Neuron (in vitro differentiated cells): ENCODE results near the gene CAP1.

Source experiments
- H2AFZ ChIP-seq: one replicate; pipeline ENCODE4 v1.6.1; 2013; ENCODE audit warnings: low read depth, mild to moderate bottlenecking, inconsistent platforms, low read length, moderate library complexity
- H3K27me3 ChIP-seq: one replicate; pipeline ENCODE4 v1.6.1; 2013; ENCODE audit warnings: low read length; ENCODE audit not compliant: insufficient read depth
- H3K36me3 ChIP-seq: one replicate; pipeline ENCODE4 v1.6.1; 2013; ENCODE audit warnings: low read length; ENCODE audit not compliant: insufficient read depth
- H3K4me1 ChIP-seq: one replicate; pipeline ENCODE4 v1.6.1; 2013; ENCODE audit warnings: low read length; ENCODE audit not compliant: insufficient read depth
- H3K4me3 ChIP-seq: 2 replicates; pipeline ENCODE4 v1.5.1; 2013; ENCODE audit warnings: mild to moderate bottlenecking, low read length, moderate library complexity
- H3K9me3 ChIP-seq: one replicate; pipeline ENCODE4 v1.6.1; 2013; ENCODE audit warnings: low read length

Gene CAP1

GRCh38 chr1:40057310-40058030, 16.9 kb downstream of the CAP1 start:
- no peak overlapping the region for H3K4me3 ChIP-seq
- H3K36me3 ChIP-seq = peaks cover 41% of the 10 kb centered on the region
- H3K4me1 ChIP-seq = no peaks in the 10 kb centered on the region
- H3K27me3 ChIP-seq = no peaks in the 10 kb centered on the region
- H2AFZ ChIP-seq = no peak overlapping the region
- no peaks in the 10 kb centered on the region for H3K9me3 ChIP-seq

GRCh38 chr1:40058097-40058452, 17.5 kb downstream of the CAP1 start:
- H3K36me3 ChIP-seq = peaks cover 46% of the 10 kb centered on the region
- no peaks in the 10 kb centered on the region for H3K27me3 ChIP-seq
- no peaks in the 10 kb centered on the region for H3K4me1 ChIP-seq
- no peak overlapping the region for H2AFZ ChIP-seq
- no peak overlapping the region for H3K4me3 ChIP-seq
- H3K9me3 ChIP-seq = no peaks in the 10 kb centered on the region

GRCh38 chr1:40058453-40059337, 18.2 kb downstream of the CAP1 start:
- Histone ChIP-seq H3K27me3 (no peaks in the 10 kb centered on the region), H2AFZ (no peak overlapping the region), H3K9me3 (no peaks in the 10 kb centered on the region), H3K4me1 (no peaks in the 10 kb centered on the region), H3K36me3 (peaks cover 51% of the 10 kb centered on the region), H3K4me3 (no peak overlapping the region)

DNA sequence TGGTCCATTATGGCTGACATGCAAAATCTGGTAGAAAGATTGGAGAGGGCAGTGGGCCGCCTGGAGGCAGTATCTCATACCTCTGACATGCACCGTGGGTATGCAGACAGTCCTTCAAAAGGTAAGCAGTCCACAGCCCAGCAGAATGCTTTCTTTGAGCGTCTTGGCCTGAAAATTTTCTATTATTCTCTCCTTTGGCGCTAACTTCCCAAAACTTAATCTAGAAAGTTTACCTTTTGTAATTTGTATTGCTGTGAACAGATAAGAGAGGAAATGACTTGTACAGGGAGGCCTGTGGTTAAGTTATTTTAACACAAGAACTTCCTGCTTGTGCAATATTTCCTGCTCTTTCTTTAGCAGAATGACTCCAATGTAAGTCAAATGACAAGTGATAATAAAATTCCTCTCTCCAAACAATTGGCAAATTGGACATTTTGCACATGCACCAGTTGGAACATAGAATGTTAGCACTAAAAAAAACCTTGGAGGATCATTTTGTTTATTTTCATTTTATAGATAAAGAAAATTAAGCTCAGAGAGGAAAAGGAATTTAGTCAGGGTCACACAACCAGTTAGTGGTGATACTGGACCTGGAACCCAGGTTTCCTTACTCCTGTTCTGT, 18.9 kb downstream of the CAP1 start:
- Histone ChIP-seq H3K4me3 (no peak overlapping the region), H3K36me3 (peaks cover 59% of the 10 kb centered on the region), H2AFZ (no peak overlapping the region), H3K9me3 (no peaks in the 10 kb centered on the region), H3K4me1 (no peaks in the 10 kb centered on the region), H3K27me3 (no peaks in the 10 kb centered on the region)

DNA sequence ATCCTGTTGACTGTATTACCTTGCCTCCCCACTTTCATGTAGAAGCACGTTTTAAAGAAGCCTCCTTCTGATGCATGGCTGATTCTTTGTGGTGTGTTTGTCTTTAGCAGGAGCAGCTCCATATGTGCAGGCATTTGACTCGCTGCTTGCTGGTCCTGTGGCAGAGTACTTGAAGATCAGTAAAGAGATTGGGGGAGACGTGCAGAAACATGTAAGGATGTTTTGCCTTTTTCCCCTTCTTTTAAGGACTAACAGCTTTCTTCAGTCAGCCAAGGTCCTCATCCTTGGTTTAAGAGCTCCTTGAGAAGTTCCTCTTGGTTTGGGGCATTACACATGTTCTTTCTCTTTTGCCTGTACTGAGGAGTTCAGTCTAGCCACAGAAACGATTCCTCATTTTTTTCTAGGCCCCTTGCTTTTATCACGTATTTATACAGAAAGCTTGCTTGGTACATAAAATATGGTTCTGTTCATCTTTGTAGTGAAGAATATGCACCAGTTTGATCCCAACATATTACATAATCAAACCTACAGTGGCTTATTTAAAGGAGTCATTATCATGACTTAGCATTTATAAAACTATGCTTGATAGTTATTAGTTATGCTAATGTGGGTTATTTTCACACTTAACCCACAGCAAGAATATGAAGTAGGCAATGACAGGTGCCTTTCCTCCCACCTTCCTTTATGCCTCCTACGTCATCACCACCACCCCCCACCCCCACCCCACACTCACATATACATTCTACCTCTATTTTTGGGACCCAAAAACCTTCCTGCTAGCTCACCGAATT, 19.6 kb downstream of the CAP1 start:
- Histone ChIP-seq H3K36me3 (peaks cover 65% of the 10 kb centered on the region), H3K27me3 (no peaks in the 10 kb centered on the region), H3K9me3 (no peaks in the 10 kb centered on the region), H3K4me3 (no peak overlapping the region), H3K4me1 (no peaks in the 10 kb centered on the region), H2AFZ (no peak overlapping the region)

DNA sequence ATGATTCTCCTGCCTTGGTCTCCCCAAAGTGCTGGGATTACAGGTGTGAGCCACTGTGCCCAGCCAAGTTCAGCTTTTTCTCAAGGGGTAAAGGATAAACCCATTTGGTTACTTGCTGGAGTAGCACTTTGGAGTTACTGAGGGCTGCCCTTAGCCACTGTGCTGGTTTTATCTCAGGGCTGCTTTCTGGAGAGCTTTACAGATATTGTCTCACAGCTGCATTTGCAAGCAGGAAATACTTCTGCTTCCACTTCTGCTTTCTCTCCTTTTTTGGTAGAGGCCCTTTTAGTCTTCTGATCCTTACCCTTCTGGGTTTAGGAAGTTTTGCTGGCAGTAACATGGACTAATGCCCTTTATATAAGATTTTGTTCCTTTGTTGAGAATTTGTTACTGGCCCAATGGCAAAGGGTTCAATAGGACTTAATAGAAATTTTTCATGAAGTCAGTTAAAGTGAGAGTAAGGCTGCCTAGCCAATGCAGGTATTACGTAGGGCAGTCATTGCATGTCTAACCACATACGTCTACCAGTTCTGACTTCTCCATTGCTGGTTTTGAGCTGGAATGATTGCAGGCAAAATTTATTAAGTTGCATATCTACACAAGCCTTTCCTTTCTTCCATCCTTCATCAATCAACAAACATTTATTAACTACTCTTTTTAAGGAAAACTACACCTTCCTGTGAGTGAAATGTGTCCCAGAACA, 24.4 kb downstream of the CAP1 start:
- Histone ChIP-seq H3K4me1 (no peaks in the 10 kb centered on the region), H3K36me3 (peaks cover 86% of the 10 kb centered on the region), H3K4me3 (no peak overlapping the region), H3K27me3 (no peaks in the 10 kb centered on the region), H3K9me3 (no peaks in the 10 kb centered on the region), H2AFZ (no peak overlapping the region)

- peaks cover 86% of the 10 kb centered on the region for H3K36me3 ChIP-seq
- H3K4me1 ChIP-seq = no peaks in the 10 kb centered on the region
- H2AFZ ChIP-seq = no peak overlapping the region
- no peaks in the 10 kb centered on the region for H3K27me3 ChIP-seq
- H3K9me3 ChIP-seq = no peaks in the 10 kb centered on the region
- H3K4me3 ChIP-seq = no peak overlapping the region
These were observed 26.5 kb downstream of the CAP1 start for GRCh38 chr1:40067023-40067422.

DNA sequence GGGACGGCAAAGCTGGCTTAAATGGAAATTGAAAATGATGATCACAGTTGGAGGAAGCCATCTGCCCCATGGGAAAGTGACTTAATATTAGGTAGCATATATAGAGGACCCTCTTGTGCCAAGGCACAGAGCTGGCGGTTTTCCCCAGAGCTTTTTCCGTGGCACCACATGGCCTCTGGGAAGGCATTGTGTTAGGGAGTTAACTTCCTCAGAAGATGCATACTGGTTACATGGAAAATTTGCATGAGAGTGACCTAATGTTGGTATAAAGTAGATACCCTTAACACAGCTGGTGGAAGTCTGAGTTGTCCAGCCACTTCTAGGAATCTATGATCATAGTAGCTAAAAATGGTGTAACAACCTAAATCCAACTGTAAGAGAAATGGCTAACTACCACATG, 27.3 kb downstream of the CAP1 start:
- Histone ChIP-seq H3K4me1 (no peaks in the 10 kb centered on the region), H3K36me3 (peaks cover 86% of the 10 kb centered on the region), H3K4me3 (no peak overlapping the region), H3K27me3 (no peaks in the 10 kb centered on the region), H3K9me3 (no peaks in the 10 kb centered on the region), H2AFZ (no peak overlapping the region)

GRCh38 chr1:40072142-40072541, 31.6 kb downstream of the CAP1 start:
- peaks cover 80% of the 10 kb centered on the region for H3K36me3 ChIP-seq
- H2AFZ ChIP-seq = no peak overlapping the region
- no peaks in the 10 kb centered on the region for H3K9me3 ChIP-seq
- no peak overlapping the region for H3K4me3 ChIP-seq
- no peaks in the 10 kb centered on the region for H3K4me1 ChIP-seq
- H3K27me3 ChIP-seq = no peaks in the 10 kb centered on the region

- Histone ChIP-seq H3K9me3 (no peaks in the 10 kb centered on the region), H3K4me3 (no peak overlapping the region), H3K4me1 (no peaks in the 10 kb centered on the region), H3K27me3 (no peaks in the 10 kb centered on the region), H3K36me3 (peaks cover 82% of the 10 kb centered on the region), H2AFZ (no peak overlapping the region)
These were observed 32.5 kb downstream of the CAP1 start for GRCh38 chr1:40073062-40073461.

DNA sequence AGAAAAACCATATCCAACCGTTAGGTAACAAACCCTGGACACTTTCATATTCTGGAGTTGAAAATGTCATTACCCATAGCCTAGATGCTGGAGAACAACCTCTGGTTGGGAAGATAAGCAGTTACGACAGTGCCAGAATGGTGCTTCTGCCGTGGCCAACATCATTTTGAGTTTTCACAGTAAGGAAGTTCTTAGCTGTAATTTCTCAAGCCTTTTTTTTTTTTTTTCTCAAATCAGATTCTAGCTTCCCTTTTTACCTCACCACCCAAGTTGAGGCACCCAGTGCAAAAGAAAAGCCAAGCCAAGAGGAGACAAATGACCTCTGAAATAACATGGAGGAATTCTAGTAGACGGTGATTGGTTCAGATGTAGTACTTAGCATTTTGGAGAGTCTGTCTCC, 34.7 kb downstream of the CAP1 start:
- no peaks in the 10 kb centered on the region for H3K4me1 ChIP-seq
- peaks cover 86% of the 10 kb centered on the region for H3K36me3 ChIP-seq
- no peak overlapping the region for H3K4me3 ChIP-seq
- no peak overlapping the region for H2AFZ ChIP-seq
- H3K9me3 ChIP-seq = no peaks in the 10 kb centered on the region
- no peaks in the 10 kb centered on the region for H3K27me3 ChIP-seq

DNA sequence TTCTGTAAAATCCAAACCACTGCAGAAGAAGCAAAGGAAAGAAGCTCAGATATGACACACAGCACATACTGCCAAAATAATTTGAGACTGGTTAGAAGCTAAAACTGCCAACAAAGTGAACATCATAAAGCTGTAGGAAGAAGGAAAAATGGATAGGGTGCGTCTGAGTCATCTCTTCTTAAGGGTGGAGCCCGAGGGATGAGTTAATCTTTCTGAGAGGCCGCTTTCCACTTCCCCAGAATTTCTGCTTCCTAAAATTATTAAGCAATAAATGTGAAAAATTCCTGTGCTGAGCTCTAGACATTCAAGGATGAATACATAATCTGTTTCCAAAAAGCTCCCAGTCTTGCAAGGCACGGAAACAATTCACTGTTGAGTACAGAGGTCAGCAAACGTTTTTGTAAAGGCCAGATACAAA, 36.4 kb downstream of the CAP1 start:
- no peaks in the 10 kb centered on the region for H3K9me3 ChIP-seq
- H3K27me3 ChIP-seq = no peaks in the 10 kb centered on the region
- H2AFZ ChIP-seq = no peak overlapping the region
- no peak overlapping the region for H3K4me3 ChIP-seq
- H3K36me3 ChIP-seq = peaks cover 73% of the 10 kb centered on the region
- H3K4me1 ChIP-seq = no peaks in the 10 kb centered on the region
